Mesothelial cell of epicardium (in vitro differentiated cells): ENCODE data around the gene TMEM154. TPM values are rescaled to one million over a fixed set of nuclear protein-coding genes. Genes with fewer than 3 reads are reported as not detected.
A peak's percentile ranks its signal among the peaks of the same experiment; 100 is the strongest.

Source experiments
- DNase-seq, 2 experiments: peaks; one replicate each; pipeline ENCODE4 v3.0.0; 2021; ENCODE audit warnings: low spot score in 2 of 2; ENCODE audit not compliant: unreplicated experiment in 2 of 2
- H3K27ac Mint-ChIP-seq: 2 replicates; pipeline ENCODE4 v1.8.0; 2021; ENCODE audit warnings: mixed read lengths
- H3K27me3 Mint-ChIP-seq: 2 replicates; pipeline ENCODE4 v1.8.0; 2021; ENCODE audit warnings: low read depth, mixed read lengths
- H3K36me3 Mint-ChIP-seq: 2 replicates; pipeline ENCODE4 v1.8.0; 2021; ENCODE audit warnings: mixed read lengths
- H3K4me1 Mint-ChIP-seq: 2 replicates; pipeline ENCODE4 v1.8.0; 2021; ENCODE audit warnings: mixed read lengths
- H3K4me3 Mint-ChIP-seq: 2 replicates; pipeline ENCODE4 v1.8.0; 2021; ENCODE audit warnings: mild to moderate bottlenecking, moderate library complexity, mixed read lengths
- H3K9me3 Mint-ChIP-seq: 2 replicates; pipeline ENCODE4 v1.8.0; 2021; ENCODE audit warnings: mixed read lengths
- CTCF ChIP-seq: fragments of 200-600 bp; sonication (generic); IDR thresholded peaks from one replicate; pipeline ENCODE4 v1.5.0; 2021; ENCODE audit warnings: antibody characterized with exemption; ENCODE audit not compliant: unreplicated experiment
- total RNA-seq: library from RNA; stranded (reverse); gene quantifications from 3 replicates; pipeline ENCODE4 v1.2.1, GENCODE V29; 2021

The TMEM154 gene
- 0.75 to 1.2 TPM (median 0.98 TPM) in 3 replicates for total RNA-seq

- H3K9me3 Mint-ChIP-seq = no peaks in the 10 kb centered on the region
- DNase-seq = peak; percentile 35 to 71
- H3K4me1 Mint-ChIP-seq = peaks cover 19% of the 10 kb centered on the region
- TF ChIP-seq CTCF = no peak
- H3K36me3 Mint-ChIP-seq = no peaks in the 10 kb centered on the region
- H3K4me3 Mint-ChIP-seq = peak within 1 kb of the TSS; percentile 76
- H3K27ac Mint-ChIP-seq = peak within 1 kb of the TSS; percentile 32
- H3K27me3 Mint-ChIP-seq = peaks cover 31% of the 10 kb centered on the region
Observed at GRCh38 chr4:152679414-152680281, at the start of gene TMEM154. TMEM154 (minus strand) TSS chr4:152679997; CDS start chr4:152679933, 64 bp downstream.

GRCh38 chr4:152729466-152729865, 49.7 kb upstream of the TMEM154 start:
- Mint-ChIP-seq H3K4me1 (no peaks in the 10 kb centered on the region), H3K4me3 (no peak overlapping the region), H3K27me3 (peaks cover 7% of the 10 kb centered on the region), H3K9me3 (no peaks in the 10 kb centered on the region), H3K27ac (no peak overlapping the region), H3K36me3 (no peaks in the 10 kb centered on the region)
- no peak for DNase-seq
- no peak for TF ChIP-seq CTCF

GRCh38 chr4:152728343-152728742, 48.5 kb upstream of the TMEM154 start:
- H3K4me1 Mint-ChIP-seq = no peaks in the 10 kb centered on the region
- no peak overlapping the region for H3K27ac Mint-ChIP-seq
- peaks cover 7% of the 10 kb centered on the region for H3K27me3 Mint-ChIP-seq
- no peak for DNase-seq
- H3K4me3 Mint-ChIP-seq = no peak overlapping the region
- TF ChIP-seq CTCF = no peak
- H3K36me3 Mint-ChIP-seq = no peaks in the 10 kb centered on the region
- H3K9me3 Mint-ChIP-seq = no peaks in the 10 kb centered on the region

- DNase-seq = no peak
- Mint-ChIP-seq H3K27me3 (peaks cover 7% of the 10 kb centered on the region), H3K9me3 (no peaks in the 10 kb centered on the region), H3K36me3 (no peaks in the 10 kb centered on the region), H3K27ac (no peak overlapping the region), H3K4me3 (no peak overlapping the region), H3K4me1 (no peaks in the 10 kb centered on the region)
- no peak for TF ChIP-seq CTCF
Observed at GRCh38 chr4:152727784-152728183, 48.0 kb upstream of the TMEM154 start.

GRCh38 chr4:152724494-152724893, 44.7 kb upstream of the TMEM154 start:
- peaks cover 7% of the 10 kb centered on the region for H3K27me3 Mint-ChIP-seq

More at GRCh38 chr4:152724494-152724893, 44.7 kb upstream of the TMEM154 start:
- no peak for DNase-seq
- H3K9me3 Mint-ChIP-seq = no peaks in the 10 kb centered on the region
- no peak overlapping the region for H3K4me3 Mint-ChIP-seq
- no peaks in the 10 kb centered on the region for H3K36me3 Mint-ChIP-seq
- no peak overlapping the region for H3K27ac Mint-ChIP-seq
- H3K4me1 Mint-ChIP-seq = no peaks in the 10 kb centered on the region
- no peak for TF ChIP-seq CTCF
